Inferior parietal cortex (tissue), 1 donor: ENCODE measurements around the gene DUSP22.

Experiments used
- DNase-seq: peaks from one replicate; pipeline ENCODE4 v3.0.0-alpha.2; 2016; ENCODE audit errors: extremely low spot score

Gene DUSP22

GRCh38 chr6:378958-379409 is 86.7 kb downstream of the DUSP22 start:
- DNase-seq, result no peak

DNA sequence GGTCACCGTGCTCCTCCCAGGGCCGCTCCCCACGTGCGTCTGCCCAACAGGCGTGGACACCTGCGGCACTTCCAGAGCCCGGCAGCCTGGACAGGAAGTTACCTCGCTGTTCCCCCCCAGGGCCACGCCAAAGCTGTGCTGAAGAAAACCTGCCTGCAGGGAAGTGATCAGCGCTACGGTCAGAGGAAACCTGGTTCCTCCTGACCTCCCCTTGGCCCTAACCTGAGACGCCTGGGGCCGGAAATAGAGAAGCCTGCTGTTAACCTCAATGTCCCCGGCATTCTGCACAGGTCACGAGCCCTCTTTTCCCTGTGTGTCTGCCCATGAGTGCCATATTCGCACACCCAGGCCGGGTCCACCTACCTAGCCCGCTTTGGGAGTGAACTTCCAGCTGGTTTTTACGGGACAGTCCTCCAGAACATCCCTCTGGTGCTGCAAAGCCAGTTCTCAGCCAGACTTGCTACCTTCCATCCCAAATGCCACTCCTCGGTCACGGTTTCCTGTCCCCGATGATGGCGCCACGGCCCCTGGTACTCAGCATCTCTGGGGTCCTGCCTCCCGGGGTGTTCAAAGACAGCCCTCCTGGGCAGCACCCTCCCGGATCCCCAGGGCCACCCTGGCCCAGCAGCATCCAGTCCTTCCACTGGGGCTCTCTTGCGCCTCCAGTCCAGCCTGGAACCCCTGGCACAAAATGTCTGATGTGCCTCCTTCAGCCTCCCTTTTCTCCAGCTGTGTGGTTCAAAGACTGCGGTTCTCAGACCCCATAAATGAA is 87.3 kb downstream of the DUSP22 start:
- no peak for DNase-seq

- DNase-seq, result no peak
Measured at GRCh38 chr6:380234-381218, 88.2 kb downstream of the DUSP22 start.

GRCh38 chr6:381742-382461 is 89.6 kb downstream of the DUSP22 start:
- DNase-seq, result no peak

- DNase-seq, result no peak
Measured at GRCh38 chr6:382883-383810, 90.9 kb downstream of the DUSP22 start.

DNA sequence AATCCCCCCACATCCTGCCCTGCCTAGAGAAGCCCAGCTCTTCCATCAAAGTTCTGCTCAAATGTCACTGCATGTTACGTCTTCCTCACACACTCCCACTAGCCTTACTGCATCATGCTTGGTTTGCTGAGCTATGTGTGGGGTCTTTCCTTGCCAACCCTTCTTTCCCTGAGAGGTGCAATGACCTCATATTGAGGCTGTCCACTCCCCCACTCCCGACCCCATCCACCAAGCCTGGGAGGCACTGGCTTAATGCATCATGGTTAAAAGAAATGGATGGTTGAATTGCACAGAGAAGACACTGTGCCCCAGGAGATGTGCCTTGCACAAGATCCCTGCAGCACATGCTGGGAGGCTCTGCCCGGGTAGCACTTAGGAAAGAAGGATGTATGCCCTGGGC is 91.6 kb downstream of the DUSP22 start:
- DNase-seq, result no peak

GRCh38 chr6:384898-385297 is 92.6 kb downstream of the DUSP22 start:
- no peak for DNase-seq

- no peak for DNase-seq
Measured at GRCh38 chr6:385614-386013, 93.3 kb downstream of the DUSP22 start.

DNA sequence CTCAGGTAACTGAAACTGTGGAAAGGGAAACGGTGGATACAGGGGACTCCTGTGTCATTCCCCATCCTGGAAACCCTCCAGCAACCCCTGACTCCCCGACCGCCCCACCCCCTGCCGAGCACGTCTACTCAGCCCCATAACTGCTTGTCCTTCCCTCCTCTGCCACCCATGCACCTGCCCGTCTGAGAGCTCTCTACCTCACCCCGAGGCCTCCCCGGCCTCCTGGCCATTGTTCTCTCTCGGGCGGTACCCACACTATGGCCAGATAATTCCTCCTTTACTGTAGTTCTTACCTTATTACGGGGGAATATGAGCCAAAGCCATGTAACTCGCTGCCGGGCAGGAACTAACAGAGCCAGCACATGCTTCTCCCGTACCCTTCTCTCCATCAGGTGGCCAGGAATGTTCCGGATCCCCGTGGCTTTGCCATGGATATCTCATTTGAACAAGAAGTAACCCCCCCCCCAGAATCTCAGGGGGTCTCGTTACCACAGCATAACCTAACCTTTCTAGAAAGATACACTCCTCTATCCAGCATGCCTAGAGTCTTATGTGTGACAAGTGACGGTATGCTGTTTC is 94.5 kb downstream of the DUSP22 start:
- no peak for DNase-seq

DNA sequence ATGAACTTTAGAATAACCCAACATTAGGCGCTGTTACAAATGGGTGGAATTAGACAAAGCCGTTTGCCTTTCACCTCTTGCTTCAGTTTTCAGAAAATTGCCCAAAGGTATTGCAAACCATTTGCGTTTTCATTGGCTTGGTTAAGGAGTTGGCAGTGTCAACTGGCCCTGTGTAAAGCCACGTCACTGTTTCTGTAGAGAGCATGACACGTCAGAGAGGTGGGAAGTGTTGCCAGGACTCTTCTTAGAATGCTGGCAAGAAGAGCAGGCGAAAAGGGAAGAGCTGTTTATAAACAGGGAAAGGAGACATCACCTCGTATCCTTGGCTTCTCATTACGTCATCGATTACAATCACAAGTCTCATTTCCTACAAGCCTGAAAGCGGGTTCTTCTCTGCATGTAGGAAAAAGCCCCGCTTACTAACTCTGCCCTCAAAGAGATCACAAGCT is 95.0 kb downstream of the DUSP22 start:
- no peak for DNase-seq

DNA sequence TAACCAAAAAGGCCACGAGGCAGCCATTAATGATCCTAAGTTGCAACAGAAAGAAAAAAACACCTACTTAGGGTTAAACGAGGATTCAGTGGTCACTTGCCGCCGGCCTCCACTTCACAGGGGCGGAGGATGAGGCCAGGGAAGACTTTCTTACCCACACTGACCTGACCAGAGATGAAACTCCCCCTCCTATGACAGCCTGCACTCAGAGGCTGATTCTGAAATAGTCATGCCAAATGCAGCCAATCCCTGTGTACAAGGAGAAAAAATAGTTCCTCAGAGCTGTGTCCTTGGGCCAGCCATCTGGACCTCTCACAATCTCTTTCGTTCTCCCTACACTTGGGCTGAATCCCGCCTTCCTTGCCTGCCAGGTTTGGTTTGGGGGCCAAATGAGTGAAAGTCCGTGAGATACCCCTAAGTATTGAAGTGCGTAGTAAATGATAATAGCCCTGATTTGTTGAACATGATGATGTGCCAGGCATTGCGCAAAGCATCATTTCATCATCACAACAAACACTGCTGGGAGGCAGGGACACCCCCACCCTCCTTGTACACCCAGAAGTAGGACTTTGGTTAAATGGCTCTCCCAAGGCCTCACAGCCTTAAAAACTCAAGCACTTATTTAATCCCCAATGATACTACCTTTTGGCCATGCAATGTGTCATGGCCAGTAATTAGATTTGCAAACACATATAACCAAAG is 96.1 kb downstream of the DUSP22 start:
- no peak for DNase-seq

GRCh38 chr6:389143-389542 is 96.9 kb downstream of the DUSP22 start:
- no peak for DNase-seq

GRCh38 chr6:389622-390021 is 97.3 kb downstream of the DUSP22 start:
- DNase-seq, result no peak

GRCh38 chr6:390914-391558 is 98.7 kb downstream of the DUSP22 start:
- no peak for DNase-seq

DNA sequence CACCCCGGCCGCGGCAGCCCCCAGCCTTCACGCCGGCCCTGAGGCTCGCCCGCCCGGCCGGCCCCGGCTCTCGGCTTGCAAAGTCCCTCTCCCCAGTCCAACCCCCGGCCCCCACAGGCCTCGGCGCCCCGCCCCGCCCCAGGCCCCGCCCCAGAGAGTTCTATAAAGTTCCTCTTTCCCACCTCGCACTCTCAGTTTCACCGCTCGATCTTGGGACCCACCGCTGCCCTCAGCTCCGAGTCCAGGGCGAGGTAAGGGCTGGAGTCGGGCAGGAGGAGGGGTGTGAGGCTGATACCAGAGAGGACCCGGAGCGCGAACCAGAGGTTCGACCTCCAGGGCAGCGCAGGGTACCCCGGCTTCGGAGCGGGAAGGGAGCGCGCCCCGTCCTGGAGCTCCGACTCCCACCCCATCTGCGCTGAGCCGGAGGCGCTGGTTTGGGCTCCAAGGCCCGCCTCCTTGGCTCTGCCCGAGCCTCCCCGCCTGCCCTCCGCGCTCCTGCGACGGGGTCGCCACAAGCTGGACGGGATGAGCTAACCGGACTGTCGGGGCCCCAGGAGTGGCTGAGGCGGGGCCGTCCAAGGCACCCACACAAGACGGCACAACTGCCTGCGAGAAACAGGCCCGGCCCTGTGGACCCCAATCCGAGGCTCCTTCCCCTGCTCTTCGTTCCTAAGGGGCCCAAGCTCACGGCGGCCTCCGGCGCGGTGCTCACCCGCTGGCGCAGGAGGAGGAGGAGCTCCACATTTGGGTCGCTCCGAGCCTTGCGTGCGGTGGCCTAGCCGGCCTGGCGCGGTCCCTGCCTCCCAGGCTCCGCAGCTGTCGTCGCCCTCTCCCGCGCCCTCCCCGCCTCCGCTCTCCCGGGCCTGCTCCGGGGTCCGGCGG is 99.5 kb downstream of the DUSP22 start, which contains the start of gene IRF4:
TSS of gene IRF4 (plus strand) at position 194 of the 882 bp plus-strand sequence. CDS start 1,401 bp downstream, outside the sequence.
- DNase-seq, result no peak

- no peak for DNase-seq
Measured at GRCh38 chr6:392441-393390, 100.4 kb downstream of the DUSP22 start.
